GM21825 (cell line): ENCODE measurements around the gene KRT85.

ENCODE experiments used
- ATAC-seq: cut with Tn5 transposase; IDR thresholded peaks from one replicate; pipeline ENCODE4 v1.9.1; 2021; ENCODE audit warnings: mild to moderate bottlenecking, moderate library complexity; ENCODE audit not compliant: unreplicated experiment

Gene KRT85

DNA sequence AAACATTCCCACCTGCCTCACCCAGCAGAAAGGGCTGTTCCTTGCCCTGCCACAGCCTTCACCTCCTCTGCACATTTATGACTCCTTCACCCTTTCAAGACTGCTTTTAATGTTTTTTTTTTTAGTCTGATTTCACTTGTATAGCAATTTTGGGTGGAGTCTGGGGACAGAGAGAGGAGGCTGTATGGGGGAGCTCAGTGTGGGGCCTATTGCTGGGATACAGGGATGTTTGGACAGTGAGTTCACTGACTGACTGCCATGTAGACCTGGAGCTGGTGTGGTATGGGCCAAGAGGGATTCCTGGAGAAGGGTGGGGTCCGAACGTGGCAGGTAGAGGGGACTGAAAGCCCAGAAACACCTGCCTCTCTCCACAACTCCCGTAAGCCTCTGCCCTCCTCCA, 1.9 kb upstream of the KRT85 start:
- no peak for ATAC-seq

DNA sequence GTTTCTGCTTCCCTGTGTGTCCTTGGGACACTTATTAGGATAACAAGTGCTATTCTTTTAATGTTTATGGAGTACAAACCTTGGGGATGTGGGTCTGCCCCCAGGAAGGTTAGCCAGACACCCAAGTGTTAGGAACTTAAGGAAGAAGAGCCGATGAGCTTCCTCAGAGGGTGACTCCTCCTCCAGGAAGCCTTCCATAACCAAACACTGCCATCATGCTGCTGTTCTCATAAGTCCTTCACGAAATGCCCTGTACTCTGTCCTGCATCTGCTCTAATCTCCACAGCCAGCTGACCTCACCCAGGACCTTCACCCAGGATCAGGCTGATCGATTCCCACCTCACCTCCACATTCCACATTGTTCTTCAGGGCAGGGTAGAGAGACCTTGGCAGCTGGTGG, 1.2 kb upstream of the KRT85 start:
- ATAC-seq: no peak

DNA sequence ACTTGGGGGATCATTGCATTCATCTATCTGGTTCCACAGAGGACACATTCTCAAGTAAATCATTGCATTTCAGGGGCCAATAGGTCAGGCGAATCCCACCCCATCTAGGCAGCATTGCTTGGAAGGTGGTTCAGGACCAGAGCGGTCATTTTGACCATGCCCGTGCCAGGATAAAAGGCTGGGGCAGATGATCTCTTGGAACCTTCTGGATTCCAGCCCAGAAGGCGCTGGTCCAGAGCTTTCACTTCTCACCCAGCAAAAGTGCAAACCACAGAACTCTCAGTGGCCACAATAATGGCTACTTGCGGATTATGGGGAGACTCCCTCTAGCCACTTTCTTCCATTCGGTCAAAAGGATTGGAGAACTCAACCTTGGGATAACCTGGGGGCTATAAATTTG, 595 bp upstream of the KRT85 start:
- ATAC-seq: no peak

DNA sequence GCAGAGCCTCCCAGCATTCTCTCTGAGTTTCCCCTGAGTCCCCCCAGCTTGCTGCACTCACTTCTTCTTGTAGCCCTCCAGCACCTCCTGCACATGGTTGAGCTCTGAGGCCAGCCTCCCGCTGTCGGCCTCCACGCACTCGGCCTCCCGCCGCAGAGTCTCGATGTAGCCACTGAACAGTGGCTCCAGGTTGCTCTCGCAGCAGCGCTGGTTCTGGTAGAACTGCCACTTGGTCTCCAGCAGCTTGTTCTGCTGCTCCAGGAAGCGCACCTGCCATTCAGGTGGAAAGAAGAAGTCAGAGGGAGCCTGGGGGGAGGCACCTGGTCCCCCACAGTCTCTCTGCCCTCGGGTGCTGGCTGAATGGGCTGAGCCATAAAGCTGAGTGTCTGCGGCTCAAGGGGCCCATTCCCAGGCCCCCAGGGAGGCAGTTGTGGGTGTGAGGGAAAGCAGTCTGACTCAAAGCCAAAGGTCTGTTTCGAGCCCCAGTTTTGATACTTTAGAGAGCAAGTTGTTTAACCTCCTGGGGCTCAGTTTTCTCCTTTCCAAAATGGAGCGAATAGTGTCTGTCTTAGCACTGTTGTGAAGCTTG, 2.3 kb downstream of the KRT85 start:
- ATAC-seq: no peak

DNA sequence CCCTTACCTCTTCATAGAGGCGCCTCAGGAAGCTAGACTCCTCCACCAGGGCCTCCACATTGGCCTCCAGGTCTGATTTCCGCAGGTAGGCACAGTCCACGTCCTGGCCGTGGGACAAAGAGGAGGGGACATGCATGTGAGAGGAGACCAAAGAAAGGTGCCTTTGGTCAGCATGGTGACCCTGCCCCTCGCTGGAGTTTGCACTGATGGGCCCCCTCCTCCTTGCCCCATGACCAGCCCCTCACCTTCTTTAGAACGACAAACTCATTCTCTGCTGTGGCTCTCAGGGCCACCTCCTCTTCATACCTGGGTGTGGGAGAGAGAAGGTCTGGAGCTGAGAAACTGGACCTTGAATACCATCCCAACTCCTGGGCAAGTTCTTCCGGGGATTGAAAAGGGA, 3.2 kb downstream of the KRT85 start:
- no peak for ATAC-seq

GRCh38 chr12:52363111-52363679, 4.1 kb downstream of the KRT85 start:
- no peak for ATAC-seq

DNA sequence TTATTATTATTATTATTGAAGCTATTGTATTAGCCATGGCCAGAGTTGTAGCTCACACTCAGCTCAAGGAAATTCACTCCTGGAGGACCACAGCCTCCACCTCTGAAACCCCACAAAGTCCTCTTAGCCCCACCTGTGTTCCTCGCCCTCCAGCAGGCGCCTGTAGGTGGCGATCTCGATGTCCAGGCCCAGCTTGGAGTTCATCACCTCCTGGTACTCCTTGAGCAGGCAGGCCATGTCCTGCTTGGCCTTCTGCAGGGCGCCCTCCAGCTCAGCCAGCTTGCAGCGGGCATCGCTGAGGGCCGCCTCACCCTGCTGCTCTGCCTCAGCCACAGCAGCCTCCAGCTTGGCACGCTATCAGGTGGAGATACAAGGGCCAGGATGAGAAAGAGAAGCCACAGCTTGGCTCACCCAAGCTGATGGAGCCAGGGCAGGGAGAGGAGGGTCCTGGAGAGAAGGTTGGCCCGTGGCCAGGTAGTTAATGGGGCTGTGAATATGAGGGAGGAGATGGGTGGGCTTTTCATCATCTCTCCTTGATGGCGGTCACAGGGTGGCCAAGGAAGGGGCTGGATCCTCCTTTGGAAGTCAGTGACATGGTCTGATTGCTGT, 5.1 kb downstream of the KRT85 start:
- no peak for ATAC-seq

DNA sequence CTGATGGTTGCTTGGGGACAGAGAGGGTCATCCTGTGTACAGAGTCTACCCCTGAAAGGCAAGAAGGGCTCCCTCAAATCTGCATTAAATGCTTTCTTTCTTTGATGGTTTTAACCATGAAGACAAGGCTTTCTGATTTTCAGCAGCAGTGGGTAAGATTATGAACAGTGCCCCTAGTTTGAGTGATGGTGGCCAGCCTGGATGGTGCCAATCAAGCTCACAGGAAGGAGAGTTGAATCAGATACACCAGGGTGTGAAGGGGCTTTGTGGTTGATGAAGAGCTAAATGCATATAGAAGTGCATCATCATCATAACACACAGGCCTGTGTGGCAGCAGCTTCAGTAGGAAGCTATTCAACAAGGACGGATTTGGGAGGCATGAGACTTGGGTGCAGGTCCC, 5.7 kb downstream of the KRT85 start:
- no peak for ATAC-seq

DNA sequence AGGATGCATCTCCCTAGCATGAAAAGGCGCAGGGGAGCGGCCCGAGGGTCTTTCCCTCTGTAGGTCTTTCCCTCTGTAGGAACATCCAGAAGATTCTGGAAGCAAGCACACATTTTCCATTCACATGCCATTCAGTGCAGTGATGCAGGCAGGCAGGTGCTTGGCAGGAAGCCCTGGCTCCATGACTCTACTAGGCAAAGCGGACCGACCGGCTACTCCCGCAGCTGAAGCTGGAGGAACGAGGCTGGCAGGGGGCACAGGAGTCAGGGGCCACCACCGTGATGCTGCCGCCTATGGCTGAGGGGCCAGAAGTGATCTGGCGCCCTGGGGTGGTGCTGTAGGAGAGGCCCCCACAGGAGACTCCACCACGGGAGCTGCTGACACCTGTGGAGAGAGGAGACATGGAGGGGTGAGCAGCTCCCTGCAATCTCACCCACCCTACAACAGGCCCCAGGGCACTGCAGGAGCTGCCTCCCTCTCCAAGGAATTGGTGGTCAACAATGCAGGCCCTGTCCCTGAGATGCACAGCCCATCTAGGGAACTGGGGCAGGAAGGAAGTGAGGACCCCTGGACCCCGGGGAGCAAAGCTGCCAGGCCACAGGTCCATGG, 6.5 kb downstream of the KRT85 start:
- no peak for ATAC-seq

DNA sequence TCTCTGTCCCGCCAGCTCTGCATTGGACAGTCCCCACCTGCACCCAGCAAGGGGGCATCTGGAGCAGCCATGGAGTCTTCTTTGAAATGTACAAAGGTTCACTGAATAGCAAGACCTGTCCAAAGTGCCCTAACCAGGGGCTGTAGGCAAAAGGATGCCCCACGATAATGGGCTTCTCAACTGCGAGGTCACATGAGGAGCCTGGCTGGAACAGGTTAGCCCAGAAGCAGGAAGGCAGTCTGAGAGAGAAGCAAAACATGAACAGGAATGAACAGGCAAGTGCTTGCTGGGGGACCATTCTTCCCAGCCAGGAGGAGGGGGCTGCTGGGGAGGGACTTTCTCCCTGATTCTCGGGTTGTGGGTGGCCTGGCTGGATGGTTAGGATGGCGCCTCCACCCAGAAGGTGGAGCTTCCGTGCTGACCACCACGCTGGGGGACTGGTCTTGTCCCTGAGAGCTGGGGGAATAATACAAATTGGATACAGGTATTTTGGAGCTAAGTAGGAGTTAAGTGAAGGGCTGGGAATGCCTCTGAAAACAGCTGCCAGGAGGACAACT, 7.1 kb downstream of the KRT85 start:
- ATAC-seq: no peak

DNA sequence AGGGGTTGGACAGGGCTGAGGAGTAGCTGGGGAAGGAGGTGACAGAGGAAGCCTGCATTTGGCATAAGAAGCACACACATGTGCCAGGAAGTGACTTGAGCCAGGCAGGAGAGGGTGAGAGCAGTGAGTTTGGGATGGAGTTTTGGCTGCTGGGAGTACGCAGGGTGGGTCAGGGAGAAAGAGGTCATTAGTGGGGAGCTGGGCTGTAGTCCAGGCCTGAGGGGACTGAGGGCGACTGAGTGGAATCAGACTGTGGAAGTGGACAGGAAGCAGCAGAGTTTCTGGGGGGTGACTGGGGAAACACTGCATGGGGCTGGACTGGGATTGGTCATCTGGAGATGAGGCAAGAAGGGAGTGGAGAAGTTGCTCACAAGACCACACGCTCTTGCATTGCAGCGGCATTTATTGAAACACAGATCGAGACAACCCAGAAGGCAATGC, 7.6 kb downstream of the KRT85 start:
- ATAC-seq: no peak

- ATAC-seq: peak; percentile 96
Observed at GRCh38 chr12:52358575-52359350, 8.5 kb downstream of the KRT85 start.

GRCh38 chr12:52356762-52357580, 10.3 kb downstream of the KRT85 start:
- ATAC-seq: no peak

GRCh38 chr12:52356031-52356761, 11.1 kb downstream of the KRT85 start:
- ATAC-seq: no peak

DNA sequence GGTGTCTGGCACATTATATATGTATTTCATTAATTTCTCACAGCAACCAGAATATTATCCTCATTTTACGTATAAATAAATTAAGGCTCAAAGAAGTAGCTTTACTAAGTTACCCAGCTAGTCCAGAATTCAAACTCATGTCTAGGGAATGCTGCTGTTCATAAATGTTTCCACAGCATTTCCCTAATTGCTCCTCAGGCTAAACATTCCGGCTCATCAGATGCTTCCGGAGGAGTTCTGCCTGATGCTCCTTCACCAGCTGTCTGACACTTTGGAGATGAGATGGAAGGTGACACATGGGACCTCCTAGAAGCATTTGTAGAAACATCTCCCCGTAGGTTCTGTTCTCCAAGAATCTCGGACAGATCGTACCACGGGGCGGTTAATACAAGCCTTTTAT, 12.1 kb downstream of the KRT85 start:
- ATAC-seq: no peak

DNA sequence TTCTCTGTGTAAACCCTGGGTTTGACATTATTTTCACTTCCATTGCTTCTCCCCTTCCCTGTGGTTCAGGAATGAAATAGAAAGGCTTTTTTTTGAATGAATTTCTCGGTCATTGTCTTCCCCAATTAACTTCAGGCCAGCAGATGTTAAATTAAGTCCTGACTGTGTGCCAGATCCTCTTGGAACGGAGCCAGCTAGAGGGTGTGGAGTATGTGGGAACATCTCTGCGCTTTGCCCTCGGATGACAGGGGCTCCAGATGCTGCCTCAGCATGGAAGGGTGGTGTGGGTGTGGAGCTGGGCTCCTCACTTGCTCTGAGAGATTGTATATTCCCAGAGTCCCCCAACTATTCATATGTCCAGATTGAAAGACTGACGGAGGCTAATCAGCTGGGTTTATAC, 13.1 kb downstream of the KRT85 start:
- no peak for ATAC-seq

GRCh38 chr12:52353766-52354165, 13.5 kb downstream of the KRT85 start:
- ATAC-seq: no peak

GRCh38 chr12:52352951-52353350, 14.3 kb downstream of the KRT85 start:
- ATAC-seq: no peak

- ATAC-seq: no peak
Observed at GRCh38 chr12:52351196-52352059, 15.9 kb downstream of the KRT85 start.
